ENCODE data around the gene KLF16.

KLF16 gene

GRCh38 chr19:1871140-1871597 lies 7.8 kb upstream of the KLF16 start:
- in situ Hi-C loops (cut with MboI; ENCODE audit: low sequenced_read_pairs), result no loop called here

- in situ Hi-C loops (cut with MboI; ENCODE audit: low sequenced_read_pairs), result no loop called here
These were observed 5.6 kb upstream of the KLF16 start for GRCh38 chr19:1868971-1869370.

- in situ Hi-C loops (cut with MboI; ENCODE audit: low sequenced_read_pairs), result no loop called here
These were observed 4.0 kb upstream of the KLF16 start for GRCh38 chr19:1867349-1867724.

- in situ Hi-C loops (cut with MboI; ENCODE audit: low sequenced_read_pairs), result no loop called here
These were observed 3.4 kb upstream of the KLF16 start for GRCh38 chr19:1866693-1867348.

GRCh38 chr19:1865172-1866010 lies 2.0 kb upstream of the KLF16 start:
- in situ Hi-C loops (cut with MboI; ENCODE audit: low sequenced_read_pairs), result no loop called here

- in situ Hi-C loops (cut with MboI; ENCODE audit: low sequenced_read_pairs), result no loop called here
These were observed 1.2 kb upstream of the KLF16 start for GRCh38 chr19:1864480-1865171.

GRCh38 chr19:1863638-1864479 lies 480 bp upstream of the KLF16 start:
- in situ Hi-C loops (cut with MboI; ENCODE audit: low sequenced_read_pairs), result no loop called here

GRCh38 chr19:1862424-1863327 lies 703 bp downstream of the KLF16 start:
- in situ Hi-C loops (cut with MboI; ENCODE audit: low sequenced_read_pairs), result no loop called here

- in situ Hi-C loops (cut with MboI; ENCODE audit: low sequenced_read_pairs), result no loop called here
These were observed 1.3 kb downstream of the KLF16 start for GRCh38 chr19:1862068-1862423.

- in situ Hi-C loops (cut with MboI; ENCODE audit: low sequenced_read_pairs), result no loop called here
These were observed 1.8 kb downstream of the KLF16 start for GRCh38 chr19:1861599-1862031.

GRCh38 chr19:1860821-1861598 lies 2.4 kb downstream of the KLF16 start:
- in situ Hi-C loops (cut with MboI; ENCODE audit: low sequenced_read_pairs), result no loop called here

- in situ Hi-C loops (cut with MboI; ENCODE audit: low sequenced_read_pairs), result no loop called here
These were observed 3.2 kb downstream of the KLF16 start for GRCh38 chr19:1860042-1860775.

GRCh38 chr19:1859331-1859781 lies 4.0 kb downstream of the KLF16 start:
- in situ Hi-C loops (cut with MboI; ENCODE audit: low sequenced_read_pairs), result no loop called here

- in situ Hi-C loops (cut with MboI; ENCODE audit: low sequenced_read_pairs), result no loop called here
These were observed 4.8 kb downstream of the KLF16 start for GRCh38 chr19:1858412-1859081.

GRCh38 chr19:1857648-1858326 lies 5.6 kb downstream of the KLF16 start:
- in situ Hi-C loops (cut with MboI; ENCODE audit: low sequenced_read_pairs), result no loop called here

- in situ Hi-C loops (cut with MboI; ENCODE audit: low sequenced_read_pairs), result no loop called here
These were observed 6.4 kb downstream of the KLF16 start for GRCh38 chr19:1856698-1857603.

All from HL-60/S4 (cell line).